Gastrocnemius medialis (tissue), 4 donors: ENCODE results near the gene ELF1.

Source experiments
- POLR2A ChIP-seq, 2 donors: fragments of 450-650 bp; IDR thresholded peaks; one replicate each; pipeline ENCODE4 v1.6.1; 2017; ENCODE audit warnings: antibody characterized with exemption in 2 of 2, mild to moderate bottlenecking in 2 of 2, moderate library complexity in 2 of 2
- TF ChIP-seq, protein P1 (sequence below), 5 experiments: fragments of 450-650 bp in 3 of 5; fragments of 200-600 bp in 2 of 5; sonication (generic) in 2 of 5; IDR thresholded peaks in 4 of 5; conservative IDR thresholded peaks in 1 of 5; 1 replicate in 4 of 5; 2 replicates in 1 of 5; pipeline ENCODE4 v1.5.1; 2016 to 2019; ENCODE audit warnings: antibody characterized with exemption in 5 of 5, mild to moderate bottlenecking in 3 of 5, moderate library complexity in 3 of 5

DNA sequence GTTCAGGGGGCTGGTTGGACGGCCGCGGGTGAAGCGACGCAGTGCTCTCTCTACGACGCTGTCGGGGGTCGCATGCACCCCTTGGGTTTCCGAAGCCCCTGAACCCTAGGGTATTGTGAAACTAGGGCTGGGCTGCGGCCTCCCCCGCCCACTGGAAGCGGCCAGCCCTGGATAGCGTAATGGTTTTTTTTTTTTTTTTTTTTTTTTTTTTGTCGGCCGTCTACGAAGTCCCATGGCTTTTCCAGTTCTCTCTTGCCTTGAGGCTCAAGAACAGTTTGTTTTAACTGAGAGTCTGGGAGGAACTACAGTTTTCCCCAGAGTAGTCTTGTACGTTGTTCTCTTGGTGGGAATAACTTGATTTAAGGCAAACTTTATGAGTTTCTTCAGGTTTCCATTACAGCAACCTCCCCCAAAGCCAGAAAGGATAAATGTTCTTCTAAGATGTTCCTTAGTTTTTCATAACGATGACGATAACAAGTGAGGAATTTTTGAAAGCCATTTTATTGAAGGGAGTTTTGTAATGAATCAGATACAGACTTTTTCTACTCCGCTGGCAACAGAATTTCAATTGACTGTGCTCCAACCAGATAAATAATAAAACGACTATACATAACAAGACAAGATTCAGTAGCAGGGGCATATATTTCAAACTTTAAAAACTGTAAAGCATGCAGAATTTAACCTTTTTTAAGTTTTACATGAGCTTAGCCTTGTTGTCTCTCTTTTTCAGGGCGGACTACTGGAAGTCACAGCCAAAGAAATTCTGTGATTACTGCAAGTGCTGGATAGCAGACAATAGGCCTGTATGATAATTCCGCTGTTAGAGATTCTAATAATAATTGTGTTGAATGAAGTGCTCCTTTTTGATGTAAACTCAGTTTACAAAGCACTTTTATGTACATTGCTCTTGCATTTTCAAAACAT lies 43.1 kb upstream of the ELF1 start:
- TF ChIP-seq, protein P1, sequence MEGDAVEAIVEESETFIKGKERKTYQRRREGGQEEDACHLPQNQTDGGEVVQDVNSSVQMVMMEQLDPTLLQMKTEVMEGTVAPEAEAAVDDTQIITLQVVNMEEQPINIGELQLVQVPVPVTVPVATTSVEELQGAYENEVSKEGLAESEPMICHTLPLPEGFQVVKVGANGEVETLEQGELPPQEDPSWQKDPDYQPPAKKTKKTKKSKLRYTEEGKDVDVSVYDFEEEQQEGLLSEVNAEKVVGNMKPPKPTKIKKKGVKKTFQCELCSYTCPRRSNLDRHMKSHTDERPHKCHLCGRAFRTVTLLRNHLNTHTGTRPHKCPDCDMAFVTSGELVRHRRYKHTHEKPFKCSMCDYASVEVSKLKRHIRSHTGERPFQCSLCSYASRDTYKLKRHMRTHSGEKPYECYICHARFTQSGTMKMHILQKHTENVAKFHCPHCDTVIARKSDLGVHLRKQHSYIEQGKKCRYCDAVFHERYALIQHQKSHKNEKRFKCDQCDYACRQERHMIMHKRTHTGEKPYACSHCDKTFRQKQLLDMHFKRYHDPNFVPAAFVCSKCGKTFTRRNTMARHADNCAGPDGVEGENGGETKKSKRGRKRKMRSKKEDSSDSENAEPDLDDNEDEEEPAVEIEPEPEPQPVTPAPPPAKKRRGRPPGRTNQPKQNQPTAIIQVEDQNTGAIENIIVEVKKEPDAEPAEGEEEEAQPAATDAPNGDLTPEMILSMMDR (IDR thresholded peaks at IDR 0.05 in 4 of 5, conservative IDR thresholded peaks at IDR 0.05 in 1 of 5), result no peak
- TF ChIP-seq POLR2A (IDR thresholded peaks at IDR 0.05), result no peak
